IgD-negative memory B cell (primary cell): ENCODE results near the gene GAST. TPM values are rescaled to one million over a fixed set of nuclear protein-coding genes. Genes with fewer than 3 reads are reported as not detected.

Experiments used
- H3K27ac Mint-ChIP-seq, 3 donors: one replicate each; pipeline ENCODE4 v1.8.0; 2020 to 2022; ENCODE audit warnings: mild to moderate bottlenecking in 3 of 3, mixed read lengths in 3 of 3, moderate library complexity in 1 of 3
- H3K27me3 Mint-ChIP-seq: one replicate; pipeline ENCODE4 v1.8.0; 2021; ENCODE audit warnings: mixed read lengths
- H3K36me3 Mint-ChIP-seq: one replicate; pipeline ENCODE4 v1.8.0; 2020; ENCODE audit warnings: mild to moderate bottlenecking, mixed read lengths
- H3K4me1 Mint-ChIP-seq, 3 donors: one replicate each; pipeline ENCODE4 v1.8.0; 2020 to 2022; ENCODE audit warnings: mixed read lengths in 3 of 3, mild to moderate bottlenecking in 1 of 3
- H3K4me3 Mint-ChIP-seq, 4 donors: one replicate each; pipeline ENCODE4 v1.8.0; 2020 to 2022; ENCODE audit warnings: mild to moderate bottlenecking in 4 of 4, mixed read lengths in 4 of 4, moderate library complexity in 3 of 4
- H3K9me3 Mint-ChIP-seq, 3 donors: one replicate each; pipeline ENCODE4 v1.8.0; 2020 to 2021; ENCODE audit warnings: mixed read lengths in 3 of 3, mild to moderate bottlenecking in 1 of 3
- polyA plus RNA-seq: library from polyadenylated mRNA; unstranded; fragments of 300-500 nt; fragmentation: Illumina TruSeq; gene quantifications from one replicate; pipeline ENCODE4 v1.2.3, GENCODE V29; 2021

Gene GAST
- polyA plus RNA-seq, 1 donor from 2014 or later: not detected

- no peak overlapping the region for H3K4me3 Mint-ChIP-seq
- no peak overlapping the region for H3K27ac Mint-ChIP-seq
- H3K27me3 Mint-ChIP-seq: no peaks in the 10 kb centered on the region
- H3K36me3 Mint-ChIP-seq: peaks cover 1% of the 10 kb centered on the region
- peaks cover 0 to 23% (median 6%) of the 10 kb centered on the region in 3 donors for H3K4me1 Mint-ChIP-seq
- no peaks in the 10 kb centered on the region for H3K9me3 Mint-ChIP-seq
Measured at GRCh38 chr17:41763327-41763726, 51.2 kb downstream of the GAST start.

Other genes with a start within 250 kb of the GAST start
- not detected for gene KRT32, start 244.9 kb upstream of the GAST start, polyA plus RNA-seq
- not detected for gene KRT35, start 231.2 kb upstream of the GAST start, polyA plus RNA-seq
- gene KRT36, start 222.4 kb upstream of the GAST start, polyA plus RNA-seq: not detected
- not detected for gene KRT13, start 206.7 kb upstream of the GAST start, polyA plus RNA-seq
- not detected for gene KRT15, start 193.4 kb upstream of the GAST start, polyA plus RNA-seq
- gene KRT19, start 184.0 kb upstream of the GAST start, polyA plus RNA-seq: not detected
- gene KRT9, start 140.3 kb upstream of the GAST start, polyA plus RNA-seq: not detected
- not detected for gene KRT14, start 125.4 kb upstream of the GAST start, polyA plus RNA-seq
- not detected for gene KRT16, start 99.6 kb upstream of the GAST start, polyA plus RNA-seq
- not detected for gene KRT17, start 87.8 kb upstream of the GAST start, polyA plus RNA-seq
- 1,505 TPM for gene EIF1, start 23.4 kb upstream of the GAST start, polyA plus RNA-seq
- gene HAP1, start 22.3 kb downstream of the GAST start, polyA plus RNA-seq: not detected
- gene JUP, start 74.4 kb downstream of the GAST start, polyA plus RNA-seq: 72.0 TPM
- 1.5 TPM for gene P3H4, start 99.6 kb downstream of the GAST start, polyA plus RNA-seq
- gene FKBP10, start 100.7 kb downstream of the GAST start, polyA plus RNA-seq: not detected
- gene NT5C3B, start 123.9 kb downstream of the GAST start, polyA plus RNA-seq: 50.1 TPM
- 0.16 TPM for gene KLHL10, start 125.5 kb downstream of the GAST start, polyA plus RNA-seq
- 6.5 TPM for gene KLHL11, start 153.1 kb downstream of the GAST start, polyA plus RNA-seq
- gene ACLY, start 206.6 kb downstream of the GAST start, polyA plus RNA-seq: 52.9 TPM
- 0.10 TPM for gene ODAD4, start 218.3 kb downstream of the GAST start, polyA plus RNA-seq